Stimulated activated CD4-positive, alpha-beta T cell treated with anti-CD3 and anti-CD28 coated beads, TNF-alpha, amount 100 ng/mL, for 48 hours (primary cell): ENCODE measurements around the gene RAB9A.
"Not testable (repeated sequence)": the region's sequence is repeated elsewhere in the genome, so short reads cannot be mapped to it uniquely, and the experiment has no call there.

Experiments
- DNase-seq, 3 donors: peaks; one replicate each; pipeline ENCODE4 v3.0.0-alpha.2; 2020; ENCODE audit warnings: low read depth in 3 of 3

RAB9A gene

GRCh38 chrX:13702111-13702789, 13.3 kb downstream of the RAB9A start:
- no peak for DNase-seq

DNA sequence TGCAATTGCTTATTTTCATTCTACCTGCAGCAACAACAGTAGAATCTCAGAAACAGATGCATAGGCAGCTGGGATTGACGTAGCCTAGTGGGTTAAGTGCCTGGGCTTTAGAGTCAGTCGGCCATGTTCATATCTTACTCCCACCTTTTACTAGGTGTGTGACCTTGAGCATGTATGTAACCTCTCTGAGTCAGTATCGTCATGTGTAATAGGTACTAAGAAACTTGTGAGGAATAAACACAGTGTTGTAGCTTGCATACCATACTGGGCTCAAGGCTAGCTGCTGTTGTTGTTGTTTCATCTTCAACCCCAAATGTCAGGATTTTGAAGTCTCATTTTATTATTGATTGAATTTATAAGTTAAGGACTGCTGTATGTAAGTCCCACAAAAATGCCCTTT, 14.2 kb downstream of the RAB9A start:
- no peak for DNase-seq

GRCh38 chrX:13703589-13703988, 14.7 kb downstream of the RAB9A start:
- no peak for DNase-seq

GRCh38 chrX:13711141-13711540, 22.2 kb downstream of the RAB9A start:
- no peak for DNase-seq

DNA sequence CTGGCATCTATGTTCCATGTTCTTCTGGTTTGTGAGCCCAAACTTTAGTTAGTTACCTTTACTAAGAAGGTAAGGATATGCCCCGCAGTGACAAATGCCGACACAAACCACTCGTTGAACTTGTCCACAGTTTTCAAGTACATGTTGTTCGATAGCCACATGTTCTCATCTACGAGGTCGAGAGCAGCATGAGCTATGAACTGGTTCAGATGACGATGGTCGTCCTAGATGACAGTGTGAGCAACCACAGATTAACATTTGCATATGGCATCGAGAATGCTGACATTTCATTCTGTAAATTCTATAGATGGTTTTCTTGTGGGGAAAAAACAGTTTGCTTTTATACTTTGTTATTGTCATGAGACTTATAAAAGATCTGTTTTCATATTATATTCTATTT, 27.5 kb downstream of the RAB9A start:
- DNase-seq = no peak

- DNase-seq = no peak
Measured at GRCh38 chrX:13716905-13717304, 28.0 kb downstream of the RAB9A start.

GRCh38 chrX:13717700-13718472, 29.0 kb downstream of the RAB9A start:
- DNase-seq = no peak

GRCh38 chrX:13719192-13719856, 30.4 kb downstream of the RAB9A start:
- DNase-seq = no peak

- no peak for DNase-seq
Measured at GRCh38 chrX:13721371-13721770, 32.4 kb downstream of the RAB9A start.

DNA sequence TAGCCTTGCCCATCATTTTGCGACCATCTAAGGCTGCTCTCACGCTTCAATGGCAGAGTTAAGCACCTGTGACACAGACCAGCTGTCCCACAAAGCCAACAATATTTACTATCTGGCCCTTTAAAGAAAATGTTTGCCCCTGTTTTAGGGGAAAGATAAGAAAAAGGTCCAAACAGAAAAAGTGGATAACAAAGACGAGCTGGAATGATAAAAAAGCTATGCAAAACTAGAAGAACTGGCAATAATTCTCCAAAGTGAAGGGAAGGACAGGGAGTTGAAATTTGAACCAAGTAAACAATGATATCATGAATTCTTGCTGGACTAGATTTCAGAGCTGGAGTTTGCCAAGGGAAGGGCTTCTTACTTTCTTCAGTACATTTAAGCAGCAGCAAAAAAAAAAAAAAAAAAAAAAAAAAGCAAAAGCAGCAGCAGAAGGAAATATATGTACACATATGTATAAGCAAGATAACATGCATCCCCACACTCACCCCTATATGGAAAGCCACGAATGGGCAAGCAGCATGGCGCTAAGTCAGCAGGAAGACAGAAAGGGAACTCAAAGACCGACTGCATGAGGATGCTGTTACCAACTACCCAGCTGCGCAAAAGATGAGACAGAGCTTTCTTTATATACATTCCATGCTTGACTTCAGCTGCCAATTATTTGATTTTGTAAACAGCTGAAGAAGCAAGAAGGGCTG, 33.0 kb downstream of the RAB9A start:
- DNase-seq = no peak

DNA sequence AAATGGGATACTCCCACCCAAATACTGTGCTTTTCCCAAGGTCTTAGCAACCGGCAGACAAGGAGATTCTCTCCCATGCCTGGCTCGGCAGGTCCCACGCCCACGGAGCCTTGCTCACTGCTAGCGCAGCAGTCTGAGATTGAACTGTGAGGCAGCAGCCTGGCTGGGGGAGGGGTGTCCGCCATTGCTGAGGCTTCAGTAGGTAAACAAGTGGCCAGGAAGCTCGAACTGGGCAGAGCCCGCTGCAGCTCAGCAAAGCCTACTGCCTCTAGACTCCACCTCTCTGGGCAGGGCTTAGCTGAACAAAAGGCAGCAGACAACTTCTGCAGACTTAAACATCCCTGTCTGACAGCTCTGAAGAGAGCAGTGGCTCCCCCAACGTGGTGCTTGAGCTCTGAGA, 36.0 kb downstream of the RAB9A start:
- not testable (repeated sequence) for DNase-seq

- not testable (repeated sequence) for DNase-seq
Measured at GRCh38 chrX:13726583-13726982, 37.7 kb downstream of the RAB9A start.

GRCh38 chrX:13730523-13730922, 41.6 kb downstream of the RAB9A start:
- not testable (repeated sequence) for DNase-seq

DNA sequence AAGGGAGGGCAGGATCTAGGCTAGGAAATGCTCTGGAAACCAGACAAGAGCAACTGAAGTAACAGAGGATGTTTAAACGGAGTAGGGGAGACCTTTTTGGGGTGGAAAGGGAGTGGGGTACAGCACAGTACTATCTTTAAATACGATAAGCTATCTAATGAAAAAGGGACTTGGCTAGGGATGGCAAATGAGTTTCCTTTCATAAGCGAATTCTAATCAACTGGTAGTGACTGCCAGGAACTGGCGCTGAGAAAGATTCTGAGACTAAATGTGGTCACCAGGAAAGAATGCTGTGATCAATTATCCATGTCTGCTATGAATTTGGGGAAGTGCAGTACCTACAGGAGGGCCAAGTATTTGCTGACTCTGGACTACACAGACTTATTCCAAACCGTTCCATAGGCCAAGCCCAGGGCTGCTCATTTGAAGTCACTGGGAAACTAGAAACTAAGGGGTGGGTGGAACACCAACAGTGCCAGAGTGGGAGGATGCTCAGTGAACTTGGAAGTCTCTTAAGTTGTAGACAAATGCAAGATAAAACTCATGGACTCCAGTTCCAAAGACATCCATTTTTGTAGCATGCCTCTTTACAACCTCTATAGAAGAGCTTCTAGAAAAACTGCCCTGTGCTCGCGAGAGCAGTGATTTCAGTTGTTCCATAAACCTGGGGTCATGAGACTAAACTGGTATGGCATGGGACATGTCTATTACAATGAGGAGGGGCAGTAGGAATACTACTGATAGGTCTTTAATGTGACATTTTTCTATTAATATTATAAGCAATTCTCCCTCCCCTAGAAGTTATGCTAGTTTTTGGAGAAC, 43.5 kb downstream of the RAB9A start:
- no peak for DNase-seq

DNA sequence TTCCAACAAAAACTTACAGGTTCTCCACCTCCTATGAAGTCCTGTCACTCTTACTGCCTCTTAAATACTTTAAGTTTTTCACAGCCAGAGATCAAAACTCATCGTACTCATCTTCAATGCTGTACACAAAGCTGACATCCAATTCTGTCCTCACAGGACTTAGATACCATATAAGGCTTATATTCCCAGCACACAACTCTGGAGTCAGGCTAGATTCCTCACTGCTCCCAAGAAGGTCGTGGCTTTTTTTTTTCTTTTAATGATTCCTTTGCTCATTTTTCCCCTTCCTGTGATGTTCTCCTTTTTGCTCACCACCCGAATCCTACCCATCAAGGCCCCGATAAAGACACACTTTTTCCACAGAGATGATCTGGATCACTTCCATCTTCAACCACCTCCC, 44.6 kb downstream of the RAB9A start:
- no peak for DNase-seq

DNA sequence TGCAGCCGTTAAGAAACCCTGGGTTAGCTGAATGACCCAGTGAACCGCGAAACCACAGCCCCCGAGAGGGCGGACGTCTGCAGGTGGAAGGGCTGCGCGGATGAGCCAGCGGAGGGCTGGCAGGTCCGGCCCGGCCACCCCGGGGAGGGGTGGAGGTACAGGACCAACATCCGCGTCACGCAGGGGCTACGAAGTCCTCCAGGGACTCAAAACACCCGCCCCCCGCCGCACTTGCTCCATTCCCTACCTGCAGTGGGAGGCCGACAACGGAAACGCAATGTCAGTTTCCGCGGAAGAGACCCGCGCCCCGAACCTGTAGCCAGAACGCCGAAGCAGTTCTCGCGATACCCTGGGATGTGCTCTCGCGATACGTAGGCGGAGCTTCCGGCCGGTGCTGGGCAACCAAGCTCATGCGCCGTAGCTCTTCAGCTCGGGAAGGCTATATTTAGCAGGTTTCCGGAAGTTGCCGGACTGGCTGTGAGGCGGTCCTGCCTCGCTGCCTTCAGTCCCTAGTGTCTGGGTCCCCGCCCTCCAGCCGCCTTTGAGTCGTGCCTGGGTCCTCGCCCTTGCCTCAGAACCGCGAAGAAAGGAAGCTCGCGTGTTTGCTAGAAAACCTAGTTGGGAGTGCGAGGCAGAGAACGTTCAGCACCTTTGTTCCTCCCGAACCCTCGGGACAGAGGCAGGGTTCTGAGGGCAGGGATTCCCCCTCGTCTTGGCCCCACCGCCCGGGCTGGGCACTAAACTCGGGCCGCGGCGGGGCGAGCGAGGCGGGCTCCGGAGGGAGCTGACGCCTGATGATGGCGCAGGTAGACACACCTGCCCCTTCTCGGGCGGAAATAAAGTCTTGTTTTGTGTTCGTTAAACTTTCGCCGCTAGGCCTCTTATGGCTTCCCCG, 45.6 kb downstream of the RAB9A start, which contains the start of the genes OFD1 and TRAPPC2:
Gene OFD1 (plus strand): TSS at position 471 of the 895 bp plus-strand sequence. CDS start 324 bp downstream, at position 795.
Gene TRAPPC2 (minus strand): TSS at position 343 of the 895 bp plus-strand sequence. CDS start 14,657 bp downstream, outside the sequence.
- peak; percentile 75 to 84 (median 82) for DNase-seq

DNA sequence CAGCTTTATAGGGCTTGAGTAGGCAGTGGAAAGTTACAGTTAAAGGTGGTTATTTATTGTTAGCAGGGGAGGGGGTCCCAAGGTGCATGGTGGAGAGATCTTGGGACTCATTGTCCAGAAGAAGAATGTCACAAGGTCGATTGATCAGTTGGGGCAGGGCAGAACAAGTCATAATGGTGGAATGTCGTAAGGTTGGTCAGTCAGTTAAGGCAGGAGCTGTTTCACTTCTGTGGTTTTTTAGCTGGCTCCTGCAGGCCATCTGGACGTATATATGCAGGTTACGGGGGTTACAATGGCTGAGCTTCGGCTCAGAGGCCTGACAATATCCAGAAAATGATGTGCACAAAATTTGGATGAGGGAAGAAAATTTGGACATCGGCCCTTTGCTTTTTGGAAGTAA, 52.8 kb downstream of the RAB9A start:
- DNase-seq = no peak

DNA sequence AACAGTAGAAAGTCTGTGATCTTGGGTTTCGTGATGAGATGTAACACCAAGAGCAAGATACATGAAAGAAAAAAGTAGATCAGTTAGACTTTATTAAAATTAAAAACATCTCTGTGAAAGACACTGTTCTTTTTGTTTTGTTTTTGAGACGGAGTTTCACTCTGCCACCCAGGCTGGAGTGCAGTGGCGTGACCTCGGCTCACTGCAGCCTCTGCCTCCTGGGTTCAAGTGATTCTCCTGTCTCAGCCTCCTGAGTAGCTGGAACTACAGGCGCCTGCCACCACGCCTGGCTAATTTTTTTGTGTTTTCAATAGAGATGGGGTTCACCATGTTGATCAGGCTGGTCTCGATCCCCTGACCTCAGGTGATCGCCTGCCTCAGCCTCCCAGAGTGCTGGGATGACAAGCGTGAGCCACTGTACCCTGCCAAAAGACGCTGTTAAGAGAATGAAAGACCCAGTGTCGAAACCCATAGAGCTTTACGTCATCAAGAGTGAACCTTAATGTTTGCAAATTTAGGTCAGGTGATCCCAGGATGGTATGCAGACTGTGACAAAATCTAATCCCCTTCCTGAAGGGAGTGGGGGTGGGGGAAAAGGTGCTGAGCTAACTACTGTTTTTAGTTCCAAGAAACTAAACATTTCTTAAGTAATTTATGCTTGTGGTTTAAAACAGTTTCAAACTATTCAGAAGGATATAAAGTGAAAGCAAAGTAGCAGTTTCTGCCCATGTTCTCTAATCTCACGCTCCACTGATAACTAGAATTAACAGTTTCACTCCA, 53.7 kb downstream of the RAB9A start:
- no peak for DNase-seq

GRCh38 chrX:13747836-13748235, 58.9 kb downstream of the RAB9A start:
- no peak for DNase-seq
